Measurements from ENCODE around the gene SAFB.

- TF ChIP-seq NFE2L2 (IDR thresholded peaks at IDR 0.05; ENCODE audit: low read depth, low read length), result no peak
- no peak for TF ChIP-seq CTCF (conservative IDR thresholded peaks at IDR 0.05; ENCODE audit: low read depth, low read length)
- no peak for TF ChIP-seq RAD21 (IDR thresholded peaks at IDR 0.05; ENCODE audit: low read length)
- TF ChIP-seq POLR2A (IDR thresholded peaks at IDR 0.05; ENCODE audit: low read depth, low read length), result no peak
- no peak for TF ChIP-seq MAFK (IDR thresholded peaks at IDR 0.05; ENCODE audit: low read depth, low read length)
- TF ChIP-seq RCOR1 (IDR thresholded peaks at IDR 0.05; ENCODE audit: insufficient replicate concordance, low read length), result no peak
- no peak for TF ChIP-seq USF2 (IDR thresholded peaks at IDR 0.05; ENCODE audit: low read depth, low read length)
- no peak for TF ChIP-seq RFX5 (IDR thresholded peaks at IDR 0.05; ENCODE audit: low read depth, low read length)
- TF ChIP-seq CEBPB (IDR thresholded peaks at IDR 0.05; ENCODE audit: low read depth, low read length), result no peak
Observed at GRCh38 chr19:5641171-5641570, 18.3 kb downstream of the SAFB start.
